Pulmonary artery endothelial cell (primary cell): ENCODE measurements around the gene SYCE3. TPM values are rescaled to one million over a fixed set of nuclear protein-coding genes. Genes with fewer than 3 reads are reported as not detected.
"Not testable (repeated sequence)": the region's sequence is repeated elsewhere in the genome, so short reads cannot be mapped to it uniquely, and the experiment has no call there.

ENCODE experiments used
- DNase-seq: peaks from one replicate; pipeline ENCODE4 v3.0.0-alpha.2; 2011; ENCODE audit warnings: low read depth, low spot score
- total RNA-seq: library from RNA; depleted of rRNA; stranded (reverse); fragments of >200 nt; gene quantifications from 2 replicates; pipeline ENCODE4 v1.2.3, GENCODE V29; 2014

SYCE3 gene
- total RNA-seq, 1 donor from 2014 or later, result not detected

DNA sequence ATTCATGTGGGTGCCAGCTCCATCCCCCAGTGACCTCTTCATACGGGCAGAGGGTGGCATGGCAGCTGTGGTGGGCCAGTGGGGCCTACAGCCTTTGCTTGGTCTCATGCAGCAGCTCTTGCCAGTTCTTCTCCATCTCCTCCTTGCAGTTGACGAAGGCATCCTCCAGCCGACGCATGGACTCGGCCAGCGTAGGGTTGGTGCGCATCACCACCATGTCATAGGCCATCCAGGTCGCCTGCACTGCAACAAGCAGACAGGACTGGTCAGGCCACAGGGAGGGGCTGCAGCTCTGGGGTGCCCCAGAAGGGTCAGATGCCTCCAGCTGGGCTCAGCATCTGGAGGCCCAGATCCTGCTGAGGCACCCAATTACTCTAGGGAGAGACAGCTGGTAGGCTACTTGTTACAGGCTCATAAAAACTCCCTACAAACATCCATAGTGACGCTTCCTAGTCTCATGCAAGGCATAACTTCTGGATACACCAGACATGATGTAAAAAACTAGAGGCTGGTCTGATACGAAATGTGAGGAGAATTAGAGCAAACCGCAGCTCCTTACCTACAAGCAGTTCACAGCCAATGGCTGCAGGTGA is 11.5 kb downstream of the SYCE3 start:
- no peak for DNase-seq

DNA sequence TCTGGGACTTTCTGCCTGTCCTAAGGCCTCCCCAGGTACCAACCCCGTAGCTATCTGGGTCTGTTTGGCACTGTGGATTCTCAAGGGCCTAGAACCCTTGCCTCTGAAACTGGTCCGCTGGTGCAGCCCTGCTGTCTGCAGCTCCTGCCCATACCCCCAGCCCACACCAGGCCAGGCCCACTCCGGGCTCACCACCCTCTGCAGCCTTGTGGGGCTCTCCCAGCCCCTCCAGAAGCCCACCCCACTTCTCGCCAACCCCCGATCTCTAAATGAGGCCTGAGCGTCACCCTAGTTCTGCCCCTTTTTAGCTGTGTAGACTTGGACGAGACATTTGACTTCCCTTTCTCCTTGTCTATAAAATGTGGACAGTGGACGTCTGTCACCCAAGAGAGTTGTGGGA is 12.3 kb downstream of the SYCE3 start:
- no peak for DNase-seq

DNA sequence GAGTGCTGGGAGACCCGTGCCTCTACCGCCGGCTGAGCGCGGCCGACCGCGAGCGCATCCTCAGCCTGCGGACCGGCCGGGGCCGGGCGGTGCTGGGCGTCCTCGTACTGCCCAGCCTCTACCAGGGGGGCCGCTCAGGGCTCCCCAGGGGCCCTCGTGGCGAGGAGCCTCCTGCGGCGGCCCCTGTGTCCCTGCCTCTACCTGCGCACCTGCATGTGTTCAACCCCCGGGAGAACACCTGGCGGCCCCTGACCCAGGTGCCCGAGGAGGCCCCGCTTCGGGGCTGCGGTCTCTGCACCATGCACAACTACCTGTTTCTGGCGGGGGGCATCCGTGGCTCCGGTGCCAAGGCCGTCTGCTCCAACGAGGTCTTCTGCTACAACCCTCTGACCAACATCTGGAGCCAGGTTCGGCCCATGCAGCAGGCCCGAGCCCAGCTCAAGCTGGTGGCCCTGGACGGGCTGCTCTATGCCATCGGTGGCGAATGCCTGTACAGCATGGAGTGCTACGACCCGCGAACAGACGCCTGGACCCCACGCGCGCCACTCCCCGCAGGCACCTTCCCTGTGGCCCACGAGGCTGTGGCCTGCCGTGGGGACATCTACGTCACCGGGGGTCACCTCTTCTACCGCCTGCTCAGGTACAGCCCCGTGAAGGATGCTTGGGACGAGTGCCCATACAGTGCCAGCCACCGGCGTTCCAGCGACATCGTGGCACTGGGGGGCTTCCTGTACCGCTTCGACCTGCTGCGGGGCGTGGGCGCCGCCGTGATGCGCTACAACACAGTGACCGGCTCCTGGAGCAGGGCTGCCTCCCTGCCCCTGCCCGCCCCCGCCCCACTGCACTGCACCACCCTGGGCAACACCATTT is 13.6 kb downstream of the SYCE3 start:
- DNase-seq, result no peak

DNA sequence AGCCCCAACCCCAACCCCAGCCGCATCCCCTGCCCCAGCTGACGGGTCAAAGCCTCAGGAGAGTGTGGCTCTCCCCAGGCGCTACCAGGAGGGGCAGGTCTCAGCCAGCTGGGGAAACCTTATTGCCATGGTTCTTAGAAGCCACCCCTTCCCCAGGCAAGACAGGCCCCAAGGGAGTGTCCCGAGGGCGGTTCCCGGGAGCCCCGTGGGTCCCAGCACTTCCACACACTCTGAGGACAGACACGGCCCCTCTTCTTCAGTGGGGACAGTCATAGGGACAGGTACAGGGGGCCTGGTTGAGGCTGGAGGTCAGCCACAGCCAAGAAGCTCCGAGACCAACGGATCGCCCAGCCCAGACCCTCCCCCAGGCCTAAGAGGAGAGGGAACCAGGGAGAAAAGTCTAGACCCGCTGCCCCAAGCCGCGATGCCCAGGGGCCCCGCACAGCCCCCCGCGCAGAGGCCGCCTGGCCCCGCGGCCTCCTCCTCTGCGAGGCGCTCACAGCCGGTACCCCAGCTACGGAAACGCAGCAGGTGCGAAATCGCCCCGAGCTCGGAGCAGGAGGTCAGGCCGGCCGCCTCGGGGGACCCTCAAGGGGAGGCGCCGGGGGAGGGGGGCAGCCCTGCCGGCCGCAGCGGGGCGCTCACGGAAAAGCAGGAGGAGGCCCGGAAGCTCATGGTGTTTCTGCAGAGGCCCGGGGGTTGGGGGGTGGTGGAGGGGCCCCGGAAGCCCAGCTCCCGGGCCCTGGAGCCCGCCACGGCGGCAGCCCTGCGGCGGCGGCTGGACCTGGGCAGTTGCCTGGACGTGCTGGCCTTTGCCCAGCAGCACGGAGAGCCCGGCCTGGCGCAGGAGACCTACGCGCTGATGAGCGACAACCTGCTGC is 14.4 kb downstream of the SYCE3 start:
- DNase-seq, result no peak

DNA sequence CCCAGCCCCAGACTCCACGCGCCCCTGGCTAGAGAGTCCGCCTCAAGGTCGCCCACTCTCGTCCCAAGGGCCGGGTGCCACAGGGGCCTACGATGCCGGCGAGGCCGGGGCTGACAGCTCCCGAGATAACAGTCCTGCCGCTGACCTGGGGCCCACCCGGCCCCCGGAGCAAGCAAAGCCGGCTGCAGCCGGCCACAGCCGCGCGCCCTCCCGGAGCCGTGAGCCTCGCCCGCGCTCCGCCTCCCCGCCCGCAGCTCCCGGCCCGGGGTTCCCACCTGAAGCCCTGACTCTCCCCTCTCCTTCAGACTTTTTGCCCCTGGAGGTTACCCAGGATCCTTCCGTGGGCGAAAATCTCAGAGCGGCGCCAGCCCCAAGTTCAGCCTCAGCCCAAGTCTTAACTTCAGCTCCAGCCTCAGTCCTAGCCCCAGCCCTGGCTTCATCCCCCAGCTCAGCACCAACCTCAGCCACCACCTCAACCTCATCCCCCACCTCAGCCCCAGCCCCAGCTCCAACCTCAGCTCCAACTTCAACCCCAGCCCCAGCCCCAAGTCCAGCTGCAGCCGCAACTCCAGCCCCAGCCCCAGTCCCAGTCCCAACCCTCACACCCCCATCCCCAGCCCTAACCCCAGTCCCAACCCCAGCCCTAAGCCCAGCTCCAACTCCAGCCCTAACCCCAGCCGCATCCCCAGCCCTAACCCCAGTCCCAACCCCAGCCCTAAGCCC is 15.3 kb downstream of the SYCE3 start:
- no peak for DNase-seq

DNA sequence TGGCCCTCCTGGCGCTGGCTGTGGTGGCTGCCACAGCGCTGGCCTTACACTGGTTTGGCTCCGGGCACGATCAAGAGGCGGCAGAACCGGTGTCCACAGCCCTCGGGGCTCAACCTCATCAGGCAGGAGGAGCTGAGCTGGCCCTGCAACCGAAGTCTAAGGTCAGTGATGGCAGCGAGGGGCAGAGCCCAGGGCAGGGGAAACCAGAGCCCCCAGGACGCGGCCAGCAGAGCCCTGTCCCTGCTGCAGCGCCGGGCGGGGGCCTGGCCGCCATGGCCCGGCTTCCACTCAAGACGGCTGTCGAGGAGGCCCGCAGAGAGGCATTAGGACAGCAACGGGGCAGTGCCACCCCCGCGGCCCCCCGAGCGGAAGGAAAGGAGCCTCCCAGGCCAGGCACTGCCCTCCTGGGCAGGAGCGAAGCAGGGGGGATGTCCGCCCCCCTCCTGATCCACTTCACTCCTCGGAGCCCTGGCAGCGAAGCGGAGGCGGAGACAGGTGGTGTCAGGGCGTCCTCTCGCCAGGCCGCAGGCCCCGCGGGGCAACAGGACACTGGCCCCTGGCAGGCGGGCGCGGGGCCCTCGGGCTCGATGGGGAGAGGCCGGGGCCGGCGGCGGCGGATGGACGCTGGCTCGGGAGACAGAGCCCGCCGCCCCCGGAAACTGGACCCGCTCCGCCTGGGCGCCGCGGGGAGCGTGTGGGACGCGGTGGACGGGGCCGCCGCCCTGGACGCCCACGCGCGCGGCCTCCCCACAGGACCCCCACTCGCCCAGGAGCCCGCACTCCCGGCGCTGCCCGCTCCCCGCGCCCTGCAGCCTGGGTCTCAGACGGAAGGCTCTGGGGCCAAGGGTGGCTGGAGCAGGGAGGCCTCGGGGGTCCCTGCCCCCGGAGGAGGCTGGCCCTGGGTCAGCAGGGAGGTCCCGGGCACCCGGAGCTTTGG is 16.1 kb downstream of the SYCE3 start:
- no peak for DNase-seq

DNA sequence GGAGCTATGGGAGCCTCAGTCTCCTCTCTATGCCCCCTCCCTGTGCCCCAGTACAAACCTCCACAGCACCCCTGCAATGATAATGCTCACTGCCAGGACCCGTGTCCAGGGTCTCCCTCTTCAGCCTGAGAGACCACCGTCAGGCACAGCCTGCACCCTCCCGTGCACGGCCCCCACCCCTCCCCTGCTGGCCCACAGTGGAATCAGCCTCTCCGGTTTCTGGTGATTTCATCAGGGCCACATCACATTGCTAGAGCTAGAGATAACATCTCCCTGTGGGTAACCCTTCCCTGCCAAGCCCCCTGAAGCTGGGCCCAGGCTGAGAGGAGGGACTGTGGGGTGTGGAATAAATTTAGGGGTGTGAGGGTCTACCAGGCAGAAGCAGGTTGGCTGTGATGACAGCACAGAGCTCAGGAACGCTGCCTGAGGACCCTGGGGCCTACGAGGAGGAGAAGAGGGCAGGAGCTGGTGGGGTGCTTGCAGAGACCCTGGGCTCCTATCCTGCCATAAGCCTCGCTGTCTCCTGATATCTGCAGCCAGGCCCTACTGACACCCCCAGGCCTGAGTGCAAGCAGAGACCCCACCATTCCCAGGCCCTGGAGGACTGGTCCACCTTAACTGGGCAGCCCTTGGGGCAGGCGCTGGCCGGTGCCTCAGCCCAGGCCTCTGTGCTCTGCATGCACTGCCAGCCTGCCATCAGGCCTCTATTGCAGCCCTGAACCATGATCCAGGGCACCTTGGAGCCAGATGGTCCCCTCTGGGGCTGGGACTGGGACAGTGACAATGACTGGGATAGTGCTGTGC is 17.0 kb downstream of the SYCE3 start, which contains the start of gene KLHDC7B:
Gene KLHDC7B, plus strand, starts transcription at position 378 of the 804 bp plus-strand sequence. Its CDS starts 345 bp downstream, at position 723.
- DNase-seq, result no peak

DNA sequence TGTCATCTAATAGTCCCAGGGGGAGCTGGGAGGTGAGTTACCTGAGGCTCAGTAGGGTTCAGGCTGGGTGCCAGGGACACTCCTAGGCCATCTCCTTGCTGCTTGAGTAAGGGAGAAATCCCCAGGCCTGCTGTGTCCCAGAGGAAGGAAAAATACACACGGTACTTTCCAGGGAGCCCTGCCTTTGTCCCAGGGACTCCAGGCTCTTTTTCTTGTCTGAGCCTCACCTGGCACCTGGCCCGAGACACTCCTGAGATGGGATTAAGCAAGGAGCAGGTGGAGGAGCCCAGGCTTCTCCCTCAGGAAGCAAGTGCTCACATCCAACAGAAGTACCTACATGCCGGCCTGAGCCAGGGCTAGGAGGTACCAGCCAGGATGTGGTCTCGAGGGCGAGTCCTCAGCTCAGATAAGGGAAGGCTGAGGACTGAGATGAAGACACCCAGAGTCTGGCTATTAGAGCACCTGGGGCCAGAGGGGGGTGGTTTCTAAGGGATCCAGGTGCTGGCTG is 17.9 kb downstream of the SYCE3 start:
- no peak for DNase-seq

DNA sequence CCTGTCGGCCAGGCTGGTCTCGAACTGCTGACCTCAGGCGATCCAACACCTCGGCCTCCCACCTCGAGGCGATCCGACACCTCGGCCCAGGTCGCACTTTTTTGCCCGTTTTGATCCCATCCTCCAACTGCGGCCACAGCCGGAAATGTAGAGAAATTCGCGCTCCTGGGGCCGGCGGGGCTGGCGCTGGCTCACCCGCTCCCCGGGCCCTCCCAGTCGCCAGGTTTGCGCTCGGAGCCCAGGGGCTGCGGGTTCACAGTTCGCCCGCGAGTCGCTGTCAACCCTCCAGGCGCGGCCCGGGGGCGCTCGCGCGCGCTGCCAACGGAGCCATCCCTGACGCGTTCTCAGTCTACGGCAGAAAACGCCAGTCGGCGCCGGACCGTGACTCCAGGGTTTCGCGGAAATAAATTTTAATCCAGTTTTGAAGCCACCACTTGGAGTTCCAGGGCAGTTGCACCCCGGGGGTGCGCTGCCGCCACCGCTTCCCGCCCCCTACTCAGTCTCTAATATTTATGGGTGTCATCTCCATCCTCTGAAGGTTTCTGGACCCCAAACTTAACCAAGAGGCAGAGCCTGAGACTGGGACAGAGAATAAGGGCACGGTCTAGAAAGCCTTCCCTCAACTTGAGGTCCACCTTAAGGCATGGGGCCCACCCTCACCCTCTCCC is 18.5 kb downstream of the SYCE3 start:
- DNase-seq, result no peak

DNA sequence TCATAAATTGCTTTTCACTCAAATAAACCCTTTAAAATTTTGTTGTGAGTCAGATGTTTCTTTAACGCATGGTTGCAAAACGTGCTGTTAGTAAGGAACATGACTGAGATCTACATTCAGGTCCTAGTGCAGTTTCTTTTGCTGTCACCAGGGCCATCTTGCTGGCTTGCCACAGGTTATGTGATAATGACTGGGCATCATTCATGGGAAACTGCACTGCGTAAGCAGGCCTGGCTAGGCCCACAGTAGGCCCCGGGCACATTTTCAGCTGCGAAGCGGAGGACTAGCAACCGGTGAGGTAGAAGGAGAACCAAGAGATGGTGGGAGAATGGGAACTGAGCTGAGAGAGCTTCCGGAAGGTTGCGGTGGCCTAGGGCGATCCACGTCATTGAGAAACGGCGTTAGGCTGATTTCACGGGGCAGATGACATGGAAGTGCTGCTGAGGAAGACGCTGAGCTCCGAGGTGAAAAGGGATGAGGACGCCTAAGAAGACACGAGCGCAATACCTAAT is 20.2 kb downstream of the SYCE3 start:
- no peak for DNase-seq

DNA sequence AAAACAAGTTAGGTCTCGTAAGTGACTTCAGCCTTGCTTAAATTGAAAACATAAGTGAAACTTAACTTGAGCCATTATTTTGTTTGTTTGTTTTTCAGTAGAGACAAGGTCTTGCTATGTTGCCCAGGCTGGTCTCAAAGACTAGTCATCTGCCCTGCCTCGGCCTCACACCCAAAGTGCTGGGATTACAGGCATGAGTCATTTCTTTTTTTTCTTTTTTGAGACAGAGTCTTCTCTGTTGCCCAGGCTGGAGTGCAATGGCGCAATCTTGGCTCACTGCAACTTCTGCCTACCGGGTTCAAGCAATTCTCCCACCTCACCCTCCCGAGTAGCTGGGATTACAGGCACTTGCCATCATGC is 21.1 kb downstream of the SYCE3 start:
- not testable (repeated sequence) for DNase-seq

DNA sequence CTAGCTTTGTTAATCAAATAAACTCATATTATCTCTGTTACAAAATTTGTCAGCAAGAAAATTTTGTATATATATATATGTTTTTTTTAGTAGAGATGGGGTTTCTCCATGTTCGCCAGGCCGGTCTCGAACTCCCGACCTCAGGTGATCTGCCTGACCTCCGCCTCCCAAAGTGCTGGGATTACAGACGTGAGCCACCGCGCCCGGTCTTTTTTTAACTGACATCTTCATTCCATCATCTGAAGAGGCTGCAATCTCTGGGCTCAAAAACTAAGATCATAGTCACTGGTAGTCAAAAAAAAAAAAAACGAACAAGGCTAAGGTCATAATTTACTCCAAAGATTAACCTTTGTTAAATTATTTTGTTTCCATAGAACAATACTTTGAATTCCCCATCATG is 22.3 kb downstream of the SYCE3 start:
- DNase-seq, result no peak

DNA sequence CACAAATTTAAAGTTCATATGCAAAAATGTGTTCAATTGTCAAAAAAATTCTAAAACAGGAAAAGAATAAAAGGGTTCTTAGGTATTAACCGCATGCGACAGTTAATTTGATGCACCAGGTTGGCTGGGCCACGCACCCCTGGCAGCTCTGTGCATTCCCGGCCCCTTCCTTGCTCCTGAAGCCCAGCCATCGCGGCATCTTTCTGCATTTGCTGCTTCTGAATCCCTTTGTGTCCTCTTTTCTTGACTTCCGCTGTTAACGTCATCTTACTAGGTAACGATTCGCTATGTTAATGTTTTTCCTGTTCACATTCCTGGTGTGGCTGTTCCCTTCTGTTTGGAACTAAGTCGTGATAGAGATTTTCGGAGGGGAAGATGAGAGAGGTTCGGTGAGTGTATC is 25.0 kb downstream of the SYCE3 start:
- no peak for DNase-seq

DNA sequence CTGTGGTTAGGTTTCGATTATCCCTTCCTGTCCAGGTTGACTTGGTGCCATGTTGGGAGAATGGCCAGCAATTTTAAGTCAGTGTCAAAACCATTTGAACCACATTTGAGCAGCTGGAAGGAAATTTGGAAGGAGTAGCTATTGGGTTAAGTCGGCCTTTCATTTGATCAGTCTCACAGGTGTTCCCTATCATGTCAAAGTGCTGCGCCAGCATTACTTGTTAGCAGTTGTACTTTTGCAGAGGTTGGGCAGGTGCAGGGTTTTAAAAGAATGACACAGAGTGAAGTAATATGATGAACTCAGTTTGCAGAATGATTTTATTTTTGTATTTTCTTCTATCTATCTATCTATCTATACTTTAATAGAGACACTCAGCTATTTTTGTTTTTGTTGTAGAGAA is 26.5 kb downstream of the SYCE3 start:
- DNase-seq, result no peak

DNA sequence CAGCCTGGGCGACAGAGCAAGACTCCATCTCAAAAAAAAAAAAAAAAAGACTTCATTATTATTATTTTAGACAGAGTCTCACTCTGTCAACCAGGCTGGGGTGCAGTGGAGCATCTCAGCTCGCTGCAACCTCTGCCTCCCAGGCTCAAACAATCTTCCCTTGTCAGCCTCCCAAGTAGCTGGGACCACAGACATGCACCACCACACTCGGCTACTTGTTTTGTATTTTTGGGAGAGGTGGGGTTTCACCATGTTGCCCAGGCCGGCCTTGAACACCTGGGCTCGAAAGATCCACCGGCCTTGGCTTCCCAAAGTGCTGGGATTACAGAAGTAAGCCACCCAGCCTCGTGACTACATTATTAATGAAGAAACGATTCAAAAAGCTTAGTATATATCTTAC is 27.6 kb downstream of the SYCE3 start:
- DNase-seq, result no peak

DNA sequence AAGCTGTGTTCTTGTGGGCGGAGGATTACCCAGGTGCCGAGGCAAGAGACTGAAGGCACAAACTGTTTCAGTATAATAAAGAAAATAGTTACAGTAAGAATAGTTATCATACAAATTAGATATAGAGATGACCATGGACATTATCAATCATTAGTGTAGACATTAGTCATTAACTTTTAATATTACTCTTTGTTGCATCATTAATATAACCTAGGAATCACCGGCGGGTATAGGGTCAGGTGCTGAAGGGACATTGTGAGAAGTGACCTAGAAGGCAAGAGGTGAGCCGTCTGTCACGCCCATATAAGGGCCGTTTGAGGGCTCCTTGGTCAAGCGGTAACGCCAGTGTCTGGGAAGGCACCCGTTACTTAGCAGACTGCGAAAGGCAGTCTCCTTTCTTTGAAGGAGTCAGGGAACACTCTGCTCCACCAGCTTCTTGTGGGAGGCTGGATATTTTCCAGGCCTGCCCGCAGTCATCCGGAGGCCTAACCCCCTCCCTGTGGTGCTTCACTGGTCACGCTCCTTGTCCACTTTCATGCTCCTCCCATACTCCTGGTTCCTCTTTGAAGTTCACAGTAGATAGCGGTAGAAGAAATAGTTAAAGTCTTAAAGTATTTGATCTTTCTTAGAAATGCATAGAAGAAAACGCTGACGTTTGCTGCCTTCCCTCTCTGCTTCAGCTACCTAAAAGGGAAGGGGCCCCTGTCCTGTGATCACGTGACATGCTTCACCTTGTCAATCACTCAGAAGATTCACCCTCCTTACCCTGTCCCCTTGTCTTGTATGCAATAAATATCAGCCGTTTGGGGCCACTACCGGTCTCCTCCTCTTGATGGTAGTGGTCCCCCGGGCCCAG is 28.6 kb downstream of the SYCE3 start:
- not testable (repeated sequence) for DNase-seq
